PFSK-1 (cell line): ENCODE data around the gene IFTAP.

Source experiments
- FOXP2 ChIP-seq: optimal IDR thresholded peaks from 2 replicates; pipeline ENCODE3; 2011; ENCODE audit warnings: borderline replicate concordance, control low read depth, inconsistent platforms; ENCODE audit not compliant: insufficient read depth; ENCODE audit errors: extremely low read length, extremely low read depth
- POLR2AphosphoS5 ChIP-seq: IDR thresholded peaks from 2 replicates; pipeline ENCODE4 v1.6.1; 2012; ENCODE audit warnings: low read depth, mild to moderate bottlenecking, control low read depth, low read length, moderate library complexity
- SIN3A ChIP-seq: IDR thresholded peaks from 2 replicates; pipeline ENCODE4 v1.6.1; 2012; ENCODE audit warnings: mild to moderate bottlenecking, low read length, moderate library complexity, borderline replicate concordance; ENCODE audit not compliant: insufficient read depth
- TAF1 ChIP-seq: IDR thresholded peaks from 2 replicates; pipeline ENCODE4 v1.6.1; 2012; ENCODE audit warnings: low read length, control low read depth, borderline replicate concordance; ENCODE audit not compliant: insufficient read depth
- TF ChIP-seq, protein P1 (sequence below), 2 experiments: IDR thresholded peaks; 2 replicates each; pipeline versions ENCODE4 v1.6.1 to v1.8.0; 2011 to 2012; ENCODE audit warnings: low read depth in 2 of 2, low read length in 2 of 2, control low read depth in 1 of 2, inconsistent platforms in 1 of 2, mild to moderate bottlenecking in 1 of 2, moderate library complexity in 1 of 2; ENCODE audit not compliant: insufficient read depth in 1 of 2

The IFTAP gene

DNA sequence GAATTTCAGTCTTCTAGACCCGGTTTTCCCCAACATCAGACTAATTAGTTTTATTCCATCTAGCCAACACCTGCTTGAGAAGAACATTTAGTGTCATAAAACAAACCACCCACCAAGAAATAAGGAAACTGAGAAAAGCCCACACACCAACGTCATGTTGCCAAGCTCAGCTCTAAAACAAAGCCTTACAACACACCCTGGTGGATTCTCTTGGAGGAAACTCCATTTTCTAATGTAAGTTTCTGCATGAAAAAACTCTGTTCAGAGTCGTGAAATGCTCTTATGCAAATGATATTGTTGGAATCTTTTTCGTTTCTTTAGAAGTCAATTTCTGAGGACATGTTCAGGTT, 108.7 kb downstream of the IFTAP start:
- no peak for TF ChIP-seq POLR2AphosphoS5
- no peak for TF ChIP-seq FOXP2
- no peak for TF ChIP-seq SIN3A
- no peak for TF ChIP-seq TAF1
- TF ChIP-seq, protein P1, sequence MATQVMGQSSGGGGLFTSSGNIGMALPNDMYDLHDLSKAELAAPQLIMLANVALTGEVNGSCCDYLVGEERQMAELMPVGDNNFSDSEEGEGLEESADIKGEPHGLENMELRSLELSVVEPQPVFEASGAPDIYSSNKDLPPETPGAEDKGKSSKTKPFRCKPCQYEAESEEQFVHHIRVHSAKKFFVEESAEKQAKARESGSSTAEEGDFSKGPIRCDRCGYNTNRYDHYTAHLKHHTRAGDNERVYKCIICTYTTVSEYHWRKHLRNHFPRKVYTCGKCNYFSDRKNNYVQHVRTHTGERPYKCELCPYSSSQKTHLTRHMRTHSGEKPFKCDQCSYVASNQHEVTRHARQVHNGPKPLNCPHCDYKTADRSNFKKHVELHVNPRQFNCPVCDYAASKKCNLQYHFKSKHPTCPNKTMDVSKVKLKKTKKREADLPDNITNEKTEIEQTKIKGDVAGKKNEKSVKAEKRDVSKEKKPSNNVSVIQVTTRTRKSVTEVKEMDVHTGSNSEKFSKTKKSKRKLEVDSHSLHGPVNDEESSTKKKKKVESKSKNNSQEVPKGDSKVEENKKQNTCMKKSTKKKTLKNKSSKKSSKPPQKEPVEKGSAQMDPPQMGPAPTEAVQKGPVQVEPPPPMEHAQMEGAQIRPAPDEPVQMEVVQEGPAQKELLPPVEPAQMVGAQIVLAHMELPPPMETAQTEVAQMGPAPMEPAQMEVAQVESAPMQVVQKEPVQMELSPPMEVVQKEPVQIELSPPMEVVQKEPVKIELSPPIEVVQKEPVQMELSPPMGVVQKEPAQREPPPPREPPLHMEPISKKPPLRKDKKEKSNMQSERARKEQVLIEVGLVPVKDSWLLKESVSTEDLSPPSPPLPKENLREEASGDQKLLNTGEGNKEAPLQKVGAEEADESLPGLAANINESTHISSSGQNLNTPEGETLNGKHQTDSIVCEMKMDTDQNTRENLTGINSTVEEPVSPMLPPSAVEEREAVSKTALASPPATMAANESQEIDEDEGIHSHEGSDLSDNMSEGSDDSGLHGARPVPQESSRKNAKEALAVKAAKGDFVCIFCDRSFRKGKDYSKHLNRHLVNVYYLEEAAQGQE (IDR thresholded peaks at IDR 0.05; ENCODE audit: insufficient read depth in 1 of 2, low read depth in 2 of 2, low read length in 2 of 2): no peak
